K562 (cell line): ENCODE measurements around the gene CGA.

Experiments used
- CEBPB ChIP-seq: fragments of 450-650 bp; IDR thresholded peaks from 2 replicates; pipeline ENCODE4 v1.6.1; 2016; ENCODE audit warnings: missing genetic modification characterization, missing compliant biosample characterization
- DPF2 ChIP-seq: fragments of 450-650 bp; IDR thresholded peaks from 2 replicates; pipeline ENCODE4 v1.6.1; 2016
- FOXJ2 ChIP-seq: fragments of 200-800 bp; sonication (Bioruptor generic); IDR thresholded peaks from 2 replicates; pipeline ENCODE4 v1.6.1; 2016; ENCODE audit warnings: missing genetic modification characterization, missing compliant biosample characterization
- FOXP1 ChIP-seq: sonication (generic); formaldehyde crosslinking; IDR thresholded peaks from 2 replicates; pipeline ENCODE4 v1.8.0; 2022; ENCODE audit warnings: mild to moderate bottlenecking, missing genetic modification reagents
- L3MBTL2 ChIP-seq: fragments of 450-650 bp; IDR thresholded peaks from 2 replicates; pipeline ENCODE4 v1.6.1; 2016; ENCODE audit warnings: mild to moderate bottlenecking, moderate library complexity
- MTA3 ChIP-seq: fragments of 450-650 bp; formaldehyde crosslinking; IDR thresholded peaks from 2 replicates; pipeline ENCODE4 v1.6.1; 2017; ENCODE audit warnings: mild to moderate bottlenecking, borderline replicate concordance
- RAD21 ChIP-seq, 2 experiments: fragments of 250-450 bp in 1 of 2; fragments of 450-650 bp in 1 of 2; sonication (Bioruptor Pico) in 1 of 2; formaldehyde crosslinking in 1 of 2; IDR thresholded peaks in 1 of 2; conservative IDR thresholded peaks in 1 of 2; 2 replicates each; pipeline versions ENCODE4 v1.4.0 to v1.8.0; 2020 to 2022; ENCODE audit warnings: mild to moderate bottlenecking in 2 of 2, moderate library complexity in 1 of 2
- TCF7L2 ChIP-seq: fragments of 150-350 bp; IDR thresholded peaks from 2 replicates; pipeline ENCODE4 v1.6.1; 2016; ENCODE audit warnings: low read depth, mild to moderate bottlenecking, low read length, moderate library complexity
- TEAD4 ChIP-seq, 2 experiments: sonication (generic) in 1 of 2; formaldehyde crosslinking in 1 of 2; IDR thresholded peaks; 2 replicates each; pipeline versions ENCODE4 v1.6.1 to v1.8.0; 2012 to 2022; ENCODE audit warnings: borderline replicate concordance in 1 of 2, inconsistent platforms in 1 of 2, low read length in 1 of 2, mild to moderate bottlenecking in 1 of 2, missing genetic modification reagents in 1 of 2
- ZC3H4 ChIP-seq: sonication (generic); formaldehyde crosslinking; IDR thresholded peaks from 2 replicates; pipeline ENCODE4 v1.9.0; 2021; ENCODE audit warnings: missing genetic modification reagents, borderline replicate concordance
- ZNF133 ChIP-seq: fragments of 250-450 bp; sonication (Bioruptor Pico); IDR thresholded peaks from 2 replicates; pipeline ENCODE4 v1.4.0; 2020; ENCODE audit warnings: mild to moderate bottlenecking
- ZNF586 ChIP-seq: fragments of 450-650 bp; formaldehyde crosslinking; conservative IDR thresholded peaks from 2 replicates; pipeline ENCODE4 v1.4.0; 2020; ENCODE audit warnings: mild to moderate bottlenecking, moderate library complexity
- ZSCAN32 ChIP-seq: fragments of 450-650 bp; formaldehyde crosslinking; IDR thresholded peaks from 2 replicates; pipeline ENCODE4 v1.4.0; 2020; ENCODE audit warnings: mild to moderate bottlenecking, moderate library complexity
- TF ChIP-seq, protein P1 (sequence below), 3 experiments: IDR thresholded peaks in 2 of 3; conservative IDR thresholded peaks in 1 of 3; 2 replicates each; pipeline ENCODE4 v1.5.1; 2011 to 2012; ENCODE audit warnings: low read length in 3 of 3, mild to moderate bottlenecking in 3 of 3, control low read depth in 2 of 3, improper control_type of control experiment in 1 of 3, inconsistent platforms in 1 of 3, low read depth in 1 of 3, mixed read lengths in 1 of 3, moderate library complexity in 1 of 3; ENCODE audit not compliant: insufficient read depth in 2 of 3

DNA sequence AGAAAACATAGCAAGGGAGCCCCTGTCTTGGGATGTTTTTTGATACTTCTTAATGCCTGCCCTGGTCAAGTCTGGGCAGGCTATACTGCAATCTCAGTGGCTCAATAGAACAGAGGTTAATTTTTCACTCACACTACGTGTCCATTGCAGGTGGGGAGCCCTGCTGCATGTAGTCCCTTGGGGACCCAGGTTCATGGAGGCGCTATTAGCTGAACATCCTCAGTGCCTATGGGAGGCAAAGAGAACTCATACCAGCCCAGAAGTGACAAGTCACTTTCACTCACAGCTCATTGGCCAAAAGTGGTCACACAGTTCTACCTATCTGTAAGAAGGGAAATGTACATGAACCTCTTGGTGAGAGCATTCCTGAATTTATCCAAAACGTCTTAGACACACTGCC, 23.2 kb downstream of the CGA start:
- no peak for TF ChIP-seq FOXP1 (CRISPR knock-in tag)
- no peak for TF ChIP-seq MTA3
- TF ChIP-seq, protein P1, sequence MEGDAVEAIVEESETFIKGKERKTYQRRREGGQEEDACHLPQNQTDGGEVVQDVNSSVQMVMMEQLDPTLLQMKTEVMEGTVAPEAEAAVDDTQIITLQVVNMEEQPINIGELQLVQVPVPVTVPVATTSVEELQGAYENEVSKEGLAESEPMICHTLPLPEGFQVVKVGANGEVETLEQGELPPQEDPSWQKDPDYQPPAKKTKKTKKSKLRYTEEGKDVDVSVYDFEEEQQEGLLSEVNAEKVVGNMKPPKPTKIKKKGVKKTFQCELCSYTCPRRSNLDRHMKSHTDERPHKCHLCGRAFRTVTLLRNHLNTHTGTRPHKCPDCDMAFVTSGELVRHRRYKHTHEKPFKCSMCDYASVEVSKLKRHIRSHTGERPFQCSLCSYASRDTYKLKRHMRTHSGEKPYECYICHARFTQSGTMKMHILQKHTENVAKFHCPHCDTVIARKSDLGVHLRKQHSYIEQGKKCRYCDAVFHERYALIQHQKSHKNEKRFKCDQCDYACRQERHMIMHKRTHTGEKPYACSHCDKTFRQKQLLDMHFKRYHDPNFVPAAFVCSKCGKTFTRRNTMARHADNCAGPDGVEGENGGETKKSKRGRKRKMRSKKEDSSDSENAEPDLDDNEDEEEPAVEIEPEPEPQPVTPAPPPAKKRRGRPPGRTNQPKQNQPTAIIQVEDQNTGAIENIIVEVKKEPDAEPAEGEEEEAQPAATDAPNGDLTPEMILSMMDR (IDR thresholded peaks at IDR 0.05 in 2 of 3, conservative IDR thresholded peaks at IDR 0.05 in 1 of 3; ENCODE audit: insufficient read depth in 2 of 3, low read depth in 1 of 3, low read length in 3 of 3) = no peak
- TF ChIP-seq ZNF586 (CRISPR knock-in tag) = no peak
- no peak for TF ChIP-seq TCF7L2
- no peak for TF ChIP-seq CEBPB (tag)
- no peak for TF ChIP-seq L3MBTL2
- TF ChIP-seq ZC3H4 (CRISPR knock-in tag) = no peak
- TF ChIP-seq ZSCAN32 (CRISPR knock-in tag) = no peak
- TF ChIP-seq ZNF133 (CRISPR knock-in tag) = no peak
- no peak for TF ChIP-seq TEAD4 (IDR thresholded peaks at IDR 0.05; ENCODE audit: low read length)
- no peak for TF ChIP-seq TEAD4 (CRISPR knock-in tag; IDR thresholded peaks at IDR 0.05; ENCODE audit: borderline replicate concordance)
- TF ChIP-seq RAD21 (CRISPR knock-in tag; conservative IDR thresholded peaks at IDR 0.05 in 1 of 2, IDR thresholded peaks at IDR 0.05 in 1 of 2) = no peak
- no peak for TF ChIP-seq DPF2
- no peak for TF ChIP-seq FOXJ2 (tag)
